K562 (cell line): Measurements from ENCODE around the gene EXOC4. TPM values are rescaled to one million over a fixed set of nuclear protein-coding genes. Genes with fewer than 3 reads are reported as not detected.

ENCODE experiments used
- ATAC-seq: fragments of 200-7000 bp; cut with Tn5 transposase; 3 replicates; pipeline ENCODE4 v1.9.1; 2020; ENCODE audit warnings: moderate library complexity
- BruUV-seq: library from RNA; stranded (reverse); fragments of 400-500 nt; replicated peaks from 2 replicates; lab custom pipeline; 2021; lab: Mats Ljungman, UMichigan
- CTCF ChIA-PET: fragments of 300-600 bp; formaldehyde crosslinking; extraction: SDS; loops from one replicate; lab custom pipeline; 2021; ENCODE audit warnings: low intra/inter-chr PET ratio; lab: Yijun Ruan, JAX
- POLR2A ChIA-PET: fragments of 300-600, 350-650 bp; sonication (Branson Sonifier 250); formaldehyde crosslinking; extraction: SDS; loops from one replicate; lab custom pipeline; 2021; ENCODE audit warnings: antibody characterized with exemption, inconsistent platforms; lab: Yijun Ruan, JAX
- DNase-seq, 4 experiments: peaks; one replicate each; pipeline versions ENCODE4 v3.0.0 to v3.0.0-alpha.2; 2011 to 2018; ENCODE audit warnings: low spot score in 3 of 4, mixed read lengths in 3 of 4; ENCODE audit errors: extremely low read depth in 1 of 4
- FAIRE-seq: peaks from 2 replicates; lab custom pipeline; 2011; peaks lifted over from hg19 to GRCh38; lab: Jason Lieb, UNC
- H2AFZ ChIP-seq: 2 replicates; pipeline ENCODE4 v1.6.0; 2011; ENCODE audit warnings: low read depth, low read length, control low read depth, inconsistent platforms
- H3K27ac ChIP-seq: fragments of 200-600 bp; 3 replicates; pipeline ENCODE4 v1.8.0; 2011; ENCODE audit warnings: low read depth, mild to moderate bottlenecking, control low read depth, inconsistent platforms, low read length, moderate library complexity, mixed read lengths; ENCODE audit errors: extremely low read depth
- H3K27me3 ChIP-seq, 2 experiments: fragments of 300-600 bp in 1 of 2; 2 replicates in 1 of 2; 3 replicates in 1 of 2; pipeline versions ENCODE4 v1.6.0 to v1.8.0; 2011; ENCODE audit warnings: inconsistent platforms in 2 of 2, low read length in 2 of 2, mild to moderate bottlenecking in 1 of 2, mixed read lengths in 1 of 2, moderate library complexity in 1 of 2; ENCODE audit not compliant: control insufficient read depth in 2 of 2, insufficient read depth in 2 of 2
- H3K36me3 ChIP-seq: fragments of 300-600 bp; 3 replicates; pipeline ENCODE4 v1.8.0; 2011; ENCODE audit warnings: mild to moderate bottlenecking, low read length, inconsistent platforms; ENCODE audit not compliant: control insufficient read depth, insufficient read depth
- H3K4me1 ChIP-seq, 2 experiments: fragments of 200-600 bp in 1 of 2; replicated peaks in 1 of 2; 2 replicates in 1 of 2; 3 replicates in 1 of 2; pipeline versions ENCODE4 v1.5.1 to v1.8.0; 2011; ENCODE audit warnings: inconsistent platforms in 2 of 2, low read length in 2 of 2, mild to moderate bottlenecking in 1 of 2, mixed read lengths in 1 of 2, moderate library complexity in 1 of 2; ENCODE audit not compliant: control insufficient read depth in 2 of 2, insufficient read depth in 2 of 2
- H3K4me2 ChIP-seq: 2 replicates; pipeline ENCODE4 v1.6.1; 2011; ENCODE audit warnings: low read length, control low read depth, inconsistent platforms, mixed read lengths; ENCODE audit not compliant: insufficient read depth
- H3K4me3 ChIP-seq: fragments of 200-600 bp; sonication (generic), shearing (Covaris generic); 2 replicates; pipeline ENCODE4 v1.5.1; 2016; ENCODE audit warnings: control low read depth, inconsistent platforms
- H3K79me2 ChIP-seq: fragments of 200-600 bp; 3 replicates; pipeline ENCODE4 v1.8.0; 2011; ENCODE audit warnings: low read length, inconsistent platforms; ENCODE audit not compliant: control insufficient read depth, insufficient read depth
- H3K9ac ChIP-seq, 2 experiments: 2 replicates each; pipeline versions ENCODE4 v1.6.0 to v1.6.1; 2011; ENCODE audit warnings: low read depth in 2 of 2, low read length in 2 of 2, control low read depth in 1 of 2, inconsistent platforms in 1 of 2, mild to moderate bottlenecking in 1 of 2, mixed read lengths in 1 of 2; ENCODE audit not compliant: insufficient read depth in 1 of 2
- H3K9me1 ChIP-seq: one replicate; pipeline ENCODE4 v1.6.0; 2011; ENCODE audit warnings: inconsistent platforms, mild to moderate bottlenecking, low read length, moderate library complexity; ENCODE audit not compliant: control insufficient read depth, insufficient read depth
- H3K9me3 ChIP-seq: replicated peaks from 2 replicates; pipeline ENCODE4 v1.5.1; 2011; ENCODE audit warnings: low read depth, low read length, inconsistent platforms; ENCODE audit not compliant: control insufficient read depth, insufficient read depth
- H4K20me1 ChIP-seq: replicated peaks from 2 replicates; pipeline ENCODE4 v1.6.1; 2011; ENCODE audit warnings: low read length, inconsistent platforms, mixed read lengths; ENCODE audit not compliant: control insufficient read depth, insufficient read depth
- BACH1 ChIP-seq: fragments of 200-800 bp; sonication (Bioruptor generic); IDR thresholded peaks from 2 replicates; pipeline ENCODE4 v1.6.1; 2016; ENCODE audit warnings: missing genetic modification characterization, missing compliant biosample characterization
- CREB5 ChIP-seq: fragments of 250-450 bp; sonication (Bioruptor Pico); IDR thresholded peaks from 2 replicates; pipeline ENCODE4 v1.5.0; 2020; ENCODE audit warnings: mild to moderate bottlenecking
- HNRNPK ChIP-seq: fragments of 200-400 bp; formaldehyde crosslinking; IDR thresholded peaks from one replicate; pipeline ENCODE4 v1.6.1; 2018; ENCODE audit warnings: mild to moderate bottlenecking, low read depth, low read length; ENCODE audit not compliant: poor library complexity, severe bottlenecking
- JUND ChIP-seq, 2 experiments: IDR thresholded peaks; 2 replicates in 1 of 2; 3 replicates in 1 of 2; pipeline ENCODE4 v1.6.1; 2011; ENCODE audit warnings: borderline replicate concordance in 2 of 2, low read depth in 2 of 2, low read length in 2 of 2, improper control_type of control experiment in 1 of 2, missing biosample characterization in 1 of 2, missing genetic modification characterization in 1 of 2, missing genetic modification reagents in 1 of 2
- KLF10 ChIP-seq: fragments of 250-450 bp; sonication (Bioruptor Pico); IDR thresholded peaks from 2 replicates; pipeline ENCODE4 v1.6.1; 2021; ENCODE audit warnings: matching md5 sums
- PHF20 ChIP-seq: fragments of 450-650 bp; IDR thresholded peaks from 2 replicates; pipeline ENCODE4 v1.6.1; 2018; ENCODE audit not compliant: partially characterized antibody
- POLR2B ChIP-seq: fragments of 450-650 bp; IDR thresholded peaks from 2 replicates; pipeline ENCODE4 v1.6.1; 2018; ENCODE audit warnings: low read depth; ENCODE audit not compliant: partially characterized antibody
- RBFOX2 ChIP-seq: fragments of 200-400 bp; formaldehyde crosslinking; IDR thresholded peaks from 2 replicates; pipeline ENCODE4 v1.6.1; 2017; ENCODE audit warnings: low read depth, mild to moderate bottlenecking, low read length, moderate library complexity
- RNF2 ChIP-seq: sonication (generic); IDR thresholded peaks from 2 replicates; pipeline ENCODE4 v1.6.1; 2016
- SAFB2 ChIP-seq: fragments of 200-400 bp; formaldehyde crosslinking; IDR thresholded peaks from 2 replicates; pipeline ENCODE4 v1.6.1; 2018; ENCODE audit warnings: borderline replicate concordance, low read length, low read depth, moderate library complexity; ENCODE audit not compliant: severe bottlenecking
- SMAD2 ChIP-seq: fragments of 150-350 bp; IDR thresholded peaks from 2 replicates; pipeline ENCODE4 v1.6.1; 2014; ENCODE audit warnings: low read depth, mild to moderate bottlenecking, low read length
- SREBF2 ChIP-seq: sonication (generic); formaldehyde crosslinking; IDR thresholded peaks from 2 replicates; pipeline ENCODE4 v1.4.0; 2020; ENCODE audit warnings: mild to moderate bottlenecking, missing genetic modification reagents
- STAT6 ChIP-seq: sonication (generic); formaldehyde crosslinking; IDR thresholded peaks from 2 replicates; pipeline ENCODE4 v1.8.1; 2023; ENCODE audit warnings: mild to moderate bottlenecking, missing genetic modification reagents
- ZNF324 ChIP-seq: fragments of 250-450 bp; sonication (Bioruptor Pico); IDR thresholded peaks from 2 replicates; pipeline ENCODE4 v1.4.0; 2020; ENCODE audit warnings: mild to moderate bottlenecking
- WGBS: fragments of 100-300 bp; shearing (Covaris generic); methylation state at CpG from one replicate; pipeline ENCODE4 v1.1.6; 2016; ENCODE audit warnings: low coverage, mixed read lengths; ENCODE audit not compliant: insufficient coverage; ENCODE audit errors: missing lambda C conversion rate; 5-methylcytosine and 5-hydroxymethylcytosine counted together
- in situ Hi-C: fragments of 300-500 bp; cut with MboI; formaldehyde crosslinking; loops from 4 replicates; pipeline ENCODE4 v1.15.0; 2018; ENCODE audit warnings: inconsistent platforms, mixed read lengths
- intact Hi-C: fragments of 100-400 bp; cut with micrococcal nuclease; formaldehyde crosslinking; loops from 2 replicates; pipeline ENCODE4 v1.14.2; 2022
- polyA plus RNA-seq, 8 experiments: library from polyadenylated mRNA; depleted of rRNA in 4 of 8; stranded (reverse) in 5 of 8; unstranded in 3 of 8; fragments of >200 nt; fragmentation: Nextera tagmentation in 2 of 8; fragmentation: Illumina TruSeq in 1 of 8; extraction: Ambion mirVana in 2 of 8; extraction: Trizol in 1 of 8; gene quantifications; 2 replicates each; pipeline versions ENCODE4 v1.2.1 to v1.2.3, GENCODE V29; 2011 to 2014; ENCODE audit warnings: inconsistent platforms in 1 of 8, missing spikeins in 1 of 8
- total RNA-seq, 7 experiments: library from RNA; depleted of rRNA in 6 of 7; stranded (reverse); fragments of >200 nt in 6 of 7; fragmentation: Illumina TruSeq in 2 of 7; extraction: Trizol in 2 of 7; gene quantifications; 2 replicates each; pipeline versions ENCODE4 v1.2.1 to v1.2.3, GENCODE V29; 2011 to 2021; ENCODE audit warnings: low replicate concordance in 1 of 7
- TF ChIP-seq, protein P1 (sequence below): sonication (generic); formaldehyde crosslinking; IDR thresholded peaks from 2 replicates; pipeline ENCODE4 v1.9.0; 2022; ENCODE audit warnings: mild to moderate bottlenecking, missing genetic modification reagents

Gene EXOC4
- total and polyA plus RNA-seq, 9 of the 15 experiments (the other 6 are each of a cell fraction or from before 2014, with no cell fraction given): 18.5 to 73.1 (median 46.6) TPM

GRCh38 chr7:133675510-133676218, 422.8 kb downstream of the EXOC4 start (continued):
- no peak for TF ChIP-seq RBFOX2
- no peak for TF ChIP-seq CREB5 (CRISPR knock-in tag)
- no peak for TF ChIP-seq BACH1 (tag)
- no peak for TF ChIP-seq HNRNPK

DNA sequence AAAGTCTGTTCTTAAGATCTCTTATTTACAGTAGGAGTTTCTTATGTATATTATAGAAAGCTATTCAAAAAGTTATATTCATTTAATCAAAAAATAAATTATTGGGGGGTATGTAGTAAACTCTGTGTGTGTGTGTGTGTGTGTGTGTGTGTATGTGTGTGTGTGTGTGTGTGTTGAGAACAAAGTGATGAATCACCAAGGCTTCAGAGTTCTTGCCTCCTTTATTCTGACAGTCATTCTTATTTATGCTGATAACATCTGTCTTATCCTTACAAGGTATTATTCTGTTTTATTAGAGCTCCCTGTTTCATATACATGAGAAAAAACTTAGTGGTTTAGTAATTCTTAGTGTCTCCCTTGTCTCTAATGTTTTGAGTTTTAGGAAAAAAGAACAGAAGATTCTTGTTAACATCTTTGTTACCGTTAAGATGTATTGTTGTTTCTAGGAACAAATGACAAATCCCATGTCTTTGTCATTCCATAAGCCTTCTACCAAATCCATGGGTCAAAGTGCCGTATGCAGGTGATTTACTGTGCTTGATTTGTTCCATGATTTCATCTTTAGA, 424.0 kb downstream of the EXOC4 start:
- ATAC-seq (no peak), DNase-seq (no peak), FAIRE-seq (no peak)
- in situ Hi-C loops: no loop called here
- H3K9me1 ChIP-seq: no peaks in the 10 kb centered on the region
- H3K27me3 ChIP-seq: no peaks in the 10 kb centered on the region
- H3K4me1 ChIP-seq: no peaks in the 10 kb centered on the region
- H3K79me2 ChIP-seq: no peaks in the 10 kb centered on the region
- H3K9ac ChIP-seq: no peak overlapping the region
- H2AFZ ChIP-seq: no peak overlapping the region
- POLR2A ChIA-PET: no interaction called here
- H3K4me2 ChIP-seq: no peak overlapping the region
- no peaks in the 10 kb centered on the region for H4K20me1 ChIP-seq
- H3K27ac ChIP-seq: no peak overlapping the region
- CTCF ChIA-PET: no interaction called here
- 44% methylated on average over 2 of the region's 2 CpGs for WGBS
- no TSS peak for BruUV-seq
- H3K36me3 ChIP-seq: no peaks in the 10 kb centered on the region
- intact Hi-C loops: no loop called here
- no peaks in the 10 kb centered on the region for H3K9me3 ChIP-seq
- no peak overlapping the region for H3K4me3 ChIP-seq
- no peak for TF ChIP-seq SMAD2
- no peak for TF ChIP-seq STAT6 (CRISPR knock-in tag)
- TF ChIP-seq KLF10 (CRISPR knock-in tag): 0 out of 2 replicates have a peak, but pooled peaks have one; percentile 44
- no peak for TF ChIP-seq RNF2
- no peak for TF ChIP-seq SAFB2
- TF ChIP-seq ZNF324 (CRISPR knock-in tag): no peak
- TF ChIP-seq PHF20: no peak
- TF ChIP-seq POLR2B: no peak
- TF ChIP-seq SREBF2 (CRISPR knock-in tag): no peak
- TF ChIP-seq, protein P1, sequence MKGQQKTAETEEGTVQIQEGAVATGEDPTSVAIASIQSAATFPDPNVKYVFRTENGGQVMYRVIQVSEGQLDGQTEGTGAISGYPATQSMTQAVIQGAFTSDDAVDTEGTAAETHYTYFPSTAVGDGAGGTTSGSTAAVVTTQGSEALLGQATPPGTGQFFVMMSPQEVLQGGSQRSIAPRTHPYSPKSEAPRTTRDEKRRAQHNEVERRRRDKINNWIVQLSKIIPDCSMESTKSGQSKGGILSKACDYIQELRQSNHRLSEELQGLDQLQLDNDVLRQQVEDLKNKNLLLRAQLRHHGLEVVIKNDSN: no peak
- TF ChIP-seq JUND (IDR thresholded peaks at IDR 0.05; ENCODE audit: borderline replicate concordance, low read depth, low read length): no peak
- 0 out of 3 replicates have a peak, but pooled peaks have one; percentile 29 for TF ChIP-seq JUND (tag; IDR thresholded peaks at IDR 0.05; ENCODE audit: borderline replicate concordance, low read depth, low read length)
